Testis (tissue), 2 donors: ENCODE results near the gene ACAP3.

Source experiments
- POLR2A ChIP-seq: fragments of 450-650 bp; IDR thresholded peaks from one replicate; pipeline ENCODE4 v1.6.1; 2017; ENCODE audit warnings: antibody characterized with exemption, mild to moderate bottlenecking, moderate library complexity
- TF ChIP-seq, protein P1 (sequence below), 3 experiments: fragments of 450-650 bp in 2 of 3; fragments of 200-600 bp in 1 of 3; sonication (generic) in 1 of 3; IDR thresholded peaks; one replicate each; pipeline ENCODE4 v1.5.1; 2016 to 2019; ENCODE audit warnings: antibody characterized with exemption in 3 of 3, mild to moderate bottlenecking in 2 of 3, moderate library complexity in 1 of 3

DNA sequence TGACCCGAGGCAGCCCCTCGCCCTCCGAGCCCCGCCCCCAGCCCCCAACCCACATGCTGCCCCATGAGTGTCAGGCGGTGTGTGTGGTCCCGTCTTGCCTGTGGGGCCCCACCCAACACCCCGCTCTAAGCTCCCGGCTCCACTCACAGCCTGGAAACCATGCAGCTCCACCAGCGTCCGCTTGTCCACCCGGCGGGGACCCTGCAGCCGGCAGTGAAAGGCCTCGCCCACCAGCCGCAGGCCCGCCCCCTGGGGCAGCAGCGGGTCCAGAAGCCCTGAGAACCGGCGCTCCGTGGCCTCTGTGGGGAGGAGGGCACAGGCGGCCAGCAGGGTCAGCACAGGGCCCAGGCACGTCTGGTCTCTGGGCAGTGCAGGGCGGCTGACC is 63.9 kb downstream of the ACAP3 start:
- TF ChIP-seq, protein P1, sequence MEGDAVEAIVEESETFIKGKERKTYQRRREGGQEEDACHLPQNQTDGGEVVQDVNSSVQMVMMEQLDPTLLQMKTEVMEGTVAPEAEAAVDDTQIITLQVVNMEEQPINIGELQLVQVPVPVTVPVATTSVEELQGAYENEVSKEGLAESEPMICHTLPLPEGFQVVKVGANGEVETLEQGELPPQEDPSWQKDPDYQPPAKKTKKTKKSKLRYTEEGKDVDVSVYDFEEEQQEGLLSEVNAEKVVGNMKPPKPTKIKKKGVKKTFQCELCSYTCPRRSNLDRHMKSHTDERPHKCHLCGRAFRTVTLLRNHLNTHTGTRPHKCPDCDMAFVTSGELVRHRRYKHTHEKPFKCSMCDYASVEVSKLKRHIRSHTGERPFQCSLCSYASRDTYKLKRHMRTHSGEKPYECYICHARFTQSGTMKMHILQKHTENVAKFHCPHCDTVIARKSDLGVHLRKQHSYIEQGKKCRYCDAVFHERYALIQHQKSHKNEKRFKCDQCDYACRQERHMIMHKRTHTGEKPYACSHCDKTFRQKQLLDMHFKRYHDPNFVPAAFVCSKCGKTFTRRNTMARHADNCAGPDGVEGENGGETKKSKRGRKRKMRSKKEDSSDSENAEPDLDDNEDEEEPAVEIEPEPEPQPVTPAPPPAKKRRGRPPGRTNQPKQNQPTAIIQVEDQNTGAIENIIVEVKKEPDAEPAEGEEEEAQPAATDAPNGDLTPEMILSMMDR (IDR thresholded peaks at IDR 0.05), result no peak
- no peak for TF ChIP-seq POLR2A
